SK-N-SH (cell line): ENCODE measurements around the gene CCNL2. TPM values are rescaled to one million over a fixed set of nuclear protein-coding genes. Genes with fewer than 3 reads are reported as not detected.

Experiments used
- CTCF ChIA-PET: fragments of 300-600, 350-600 bp; formaldehyde crosslinking; extraction: SDS; loops from one replicate; lab custom pipeline; 2021; lab: Yijun Ruan, JAX
- POLR2A ChIA-PET: fragments of 350-600 bp; sonication (Branson Sonifier 250); formaldehyde crosslinking; extraction: SDS; loops from one replicate; lab custom pipeline; 2020; ENCODE audit warnings: antibody characterized with exemption, inconsistent platforms; lab: Yijun Ruan, JAX
- DNase-seq: peaks from one replicate; pipeline ENCODE4 v3.0.0; 2012
- H2AFZ ChIP-seq: fragments of 200-600 bp; sonication (generic); 2 replicates; pipeline ENCODE4 v1.8.1; 2016; ENCODE audit warnings: antibody characterized with exemption, mild to moderate bottlenecking, low read depth
- H3F3A ChIP-seq: fragments of 200-600 bp; sonication (generic); replicated peaks from 2 replicates; pipeline ENCODE3; 2016; ENCODE audit warnings: antibody characterized with exemption, mild to moderate bottlenecking; ENCODE audit not compliant: insufficient read depth
- H3K27ac ChIP-seq, 2 experiments: fragments of 200-500 bp in 1 of 2; fragments of 200-600 bp in 1 of 2; sonication (Bioruptor generic) in 1 of 2; sonication (generic), shearing (Covaris generic) in 1 of 2; 2 replicates each; pipeline versions ENCODE4 v1.5.1 to v1.6.1; 2014 to 2016; ENCODE audit warnings: low read depth in 2 of 2, inconsistent platforms in 1 of 2, low read length in 1 of 2, mild to moderate bottlenecking in 1 of 2, mixed read lengths in 1 of 2
- H3K27me3 ChIP-seq: fragments of 200-600 bp; sonication (generic), shearing (Covaris generic); 2 replicates; pipeline ENCODE4 v1.6.1; 2016; ENCODE audit warnings: mixed run types; ENCODE audit not compliant: insufficient read depth
- H3K36me3 ChIP-seq, 2 experiments: fragments of 200-500 bp in 1 of 2; fragments of 200-600 bp in 1 of 2; sonication (Bioruptor generic) in 1 of 2; sonication (generic) in 1 of 2; replicated peaks in 1 of 2; 2 replicates each; pipeline versions ENCODE3 to v1.5.1; 2014 to 2016; ENCODE audit warnings: low read length in 1 of 2, mild to moderate bottlenecking in 1 of 2; ENCODE audit not compliant: insufficient read depth in 2 of 2, control insufficient read depth in 1 of 2
- H3K4me1 ChIP-seq, 2 experiments: fragments of 200-500 bp in 1 of 2; fragments of 200-600 bp in 1 of 2; sonication (Bioruptor generic) in 1 of 2; sonication (generic), shearing (Covaris generic) in 1 of 2; 2 replicates each; pipeline versions ENCODE4 v1.5.1 to v1.6.1; 2014 to 2016; ENCODE audit warnings: low read depth in 1 of 2, low read length in 1 of 2, mixed run types in 1 of 2; ENCODE audit not compliant: insufficient read depth in 2 of 2, control insufficient read depth in 1 of 2
- H3K4me2 ChIP-seq: fragments of 200-600 bp; sonication (generic), shearing (Covaris generic); 2 replicates; pipeline ENCODE4 v1.6.1; 2017; ENCODE audit warnings: mixed run types
- H3K4me3 ChIP-seq, 2 experiments: fragments of 200-500 bp in 1 of 2; fragments of 200-600 bp in 1 of 2; sonication (Bioruptor generic) in 1 of 2; sonication (generic), shearing (Covaris generic) in 1 of 2; 2 replicates each; pipeline versions ENCODE4 v1.5.1 to v1.8.1; 2014 to 2016; ENCODE audit warnings: low read depth in 2 of 2, inconsistent platforms in 1 of 2, low read length in 1 of 2, mild to moderate bottlenecking in 1 of 2, mixed read lengths in 1 of 2, moderate library complexity in 1 of 2
- H3K79me2 ChIP-seq: fragments of 200-600 bp; sonication (generic); 2 replicates; pipeline ENCODE4 v1.8.1; 2017; ENCODE audit warnings: mild to moderate bottlenecking; ENCODE audit not compliant: insufficient read depth
- H3K9ac ChIP-seq: fragments of 200-600 bp; sonication (generic); 2 replicates; pipeline ENCODE4 v1.6.1; 2017; ENCODE audit warnings: mixed run types
- H3K9me2 ChIP-seq: fragments of 200-600 bp; sonication (generic); 2 replicates; pipeline ENCODE4 v1.6.1; 2017; ENCODE audit warnings: mixed run types
- H3K9me3 ChIP-seq: fragments of 200-600 bp; sonication (generic); 2 replicates; pipeline ENCODE4 v1.6.1; 2017; ENCODE audit warnings: mixed run types, mild to moderate bottlenecking, moderate library complexity
- H4K20me1 ChIP-seq: fragments of 200-600 bp; sonication (generic); 2 replicates; pipeline ENCODE4 v1.6.1; 2017; ENCODE audit warnings: mild to moderate bottlenecking, mixed run types; ENCODE audit not compliant: insufficient read depth
- CHD2 ChIP-seq: fragments of 150-350 bp; IDR thresholded peaks from 2 replicates; pipeline ENCODE4 v1.6.1; 2018; ENCODE audit warnings: low read length; ENCODE audit not compliant: partially characterized antibody
- CTCF ChIP-seq: fragments of 200-600 bp; sonication (generic); IDR thresholded peaks from 2 replicates; pipeline ENCODE4 v1.6.1; 2017; ENCODE audit warnings: antibody characterized with exemption, mild to moderate bottlenecking, moderate library complexity
- ELF1 ChIP-seq: IDR thresholded peaks from 2 replicates; pipeline ENCODE4 v1.4.0; 2012
- EZH2phosphoT487 ChIP-seq: fragments of 200-600 bp; sonication (generic); IDR thresholded peaks from 2 replicates; pipeline ENCODE4 v1.6.1; 2017; ENCODE audit warnings: low read depth, mixed run types, mild to moderate bottlenecking, antibody characterized with exemption, moderate library complexity, borderline replicate concordance
- GABPA ChIP-seq: IDR thresholded peaks from 2 replicates; pipeline ENCODE4 v1.4.0; 2012; ENCODE audit warnings: low read depth, mild to moderate bottlenecking
- GATA2 ChIP-seq: sonication (generic); formaldehyde crosslinking; IDR thresholded peaks from 2 replicates; pipeline ENCODE4 v1.5.0; 2020; ENCODE audit warnings: mild to moderate bottlenecking, missing genetic modification reagents
- JUND ChIP-seq: IDR thresholded peaks from 2 replicates; pipeline ENCODE4 v1.4.0; 2012
- MEF2A ChIP-seq: IDR thresholded peaks from 2 replicates; pipeline ENCODE4 v1.4.0; 2012; ENCODE audit warnings: low read depth, borderline replicate concordance
- PBX3 ChIP-seq: IDR thresholded peaks from 2 replicates; pipeline ENCODE4; 2012
- REST ChIP-seq: IDR thresholded peaks from 2 replicates; pipeline ENCODE4 v1.6.1; 2012; ENCODE audit warnings: mild to moderate bottlenecking, low read depth, low read length, moderate library complexity
- RFX5 ChIP-seq: IDR thresholded peaks from 2 replicates; pipeline ENCODE4 v1.6.1; 2012; ENCODE audit warnings: mild to moderate bottlenecking, improper control_type of control experiment, low read length
- RXRA ChIP-seq: IDR thresholded peaks from 2 replicates; pipeline ENCODE4 v1.4.0; 2012; ENCODE audit warnings: low read depth, mild to moderate bottlenecking, borderline replicate concordance
- USF1 ChIP-seq: IDR thresholded peaks from 2 replicates; pipeline ENCODE4 v1.4.0; 2012; ENCODE audit warnings: low read depth, borderline replicate concordance
- YY1 ChIP-seq: IDR thresholded peaks from 2 replicates; pipeline ENCODE4 v1.4.0; 2012; ENCODE audit warnings: low read depth, mild to moderate bottlenecking
- WGBS: methylation state at CpG from one replicate; pipeline ENCODE4 v1.1.6; 2017; ENCODE audit warnings: low lambda C conversion rate; 5-methylcytosine and 5-hydroxymethylcytosine counted together
- polyA plus RNA-seq, 3 experiments: library from polyadenylated mRNA; depleted of rRNA; stranded (reverse); fragments of >200 nt; gene quantifications; 2 replicates each; pipeline ENCODE4 v1.2.3, GENCODE V29; 2012
- TF ChIP-seq, protein P1 (sequence below): IDR thresholded peaks from 2 replicates; pipeline ENCODE4 v1.4.0; 2012; ENCODE audit warnings: low read depth, borderline replicate concordance
- TF ChIP-seq, protein P2 (sequence below): IDR thresholded peaks from 2 replicates; pipeline ENCODE4 v1.4.0; 2012; ENCODE audit warnings: low read depth

Gene CCNL2
- polyA plus RNA-seq, 1 of the 3 experiments (the other 2 are of a cell fraction) = 362 TPM

DNA sequence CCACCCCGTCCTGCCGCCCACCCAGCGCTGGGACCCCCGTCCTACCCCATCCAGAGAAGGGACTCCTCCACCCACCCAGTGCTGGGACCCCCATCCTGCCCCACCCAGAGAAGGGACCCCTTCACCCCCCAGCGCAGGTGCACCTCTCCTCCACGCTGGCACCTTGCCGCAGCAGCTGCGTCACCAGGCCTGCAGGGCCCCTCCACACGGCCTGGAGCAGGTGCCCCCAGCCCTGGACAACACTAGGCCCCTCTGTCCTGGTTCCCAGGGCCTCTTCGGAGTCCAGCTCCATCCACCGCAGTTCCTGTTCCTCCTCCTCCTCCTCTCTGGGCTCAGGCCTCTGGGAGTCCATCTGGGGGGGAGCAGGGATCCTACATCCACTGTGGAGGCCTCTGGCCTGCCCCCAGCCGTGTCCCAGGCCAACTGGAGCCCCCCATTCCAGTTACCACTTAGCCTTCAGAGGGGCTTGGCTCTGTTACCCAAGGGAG lies 21.6 kb upstream of the CCNL2 start:
- Histone ChIP-seq H3K4me1 (no peaks in the 10 kb centered on the region; a peak in 2 of 4 replicates), H3F3A (no peaks in the 10 kb centered on the region), H3K4me2 (no peak overlapping the region), H2AFZ (no peak overlapping the region), H3K36me3 (no peaks in the 10 kb centered on the region), H3K9me3 (no peaks in the 10 kb centered on the region), H3K27ac (no peak overlapping the region), H3K9ac (no peak overlapping the region), H3K27me3 (no peaks in the 10 kb centered on the region), H3K9me2 (no peaks in the 10 kb centered on the region), H3K79me2 (no peaks in the 10 kb centered on the region), H4K20me1 (no peaks in the 10 kb centered on the region), H3K4me3 (no peak overlapping the region)
- DNase-seq = peak; percentile 47
- 87% methylated on average over 3 of the region's 12 CpGs for WGBS
- TF ChIP-seq CTCF (no peak), JUND (no peak), REST (no peak), GABPA (no peak), YY1 (no peak), GATA2 (no peak), MEF2A (no peak), EZH2phosphoT487 (no peak), ELF1 (no peak), CHD2 (no peak), USF1 (no peak), RXRA (no peak), PBX3 (no peak), RFX5 (no peak)
- TF ChIP-seq, protein P1, sequence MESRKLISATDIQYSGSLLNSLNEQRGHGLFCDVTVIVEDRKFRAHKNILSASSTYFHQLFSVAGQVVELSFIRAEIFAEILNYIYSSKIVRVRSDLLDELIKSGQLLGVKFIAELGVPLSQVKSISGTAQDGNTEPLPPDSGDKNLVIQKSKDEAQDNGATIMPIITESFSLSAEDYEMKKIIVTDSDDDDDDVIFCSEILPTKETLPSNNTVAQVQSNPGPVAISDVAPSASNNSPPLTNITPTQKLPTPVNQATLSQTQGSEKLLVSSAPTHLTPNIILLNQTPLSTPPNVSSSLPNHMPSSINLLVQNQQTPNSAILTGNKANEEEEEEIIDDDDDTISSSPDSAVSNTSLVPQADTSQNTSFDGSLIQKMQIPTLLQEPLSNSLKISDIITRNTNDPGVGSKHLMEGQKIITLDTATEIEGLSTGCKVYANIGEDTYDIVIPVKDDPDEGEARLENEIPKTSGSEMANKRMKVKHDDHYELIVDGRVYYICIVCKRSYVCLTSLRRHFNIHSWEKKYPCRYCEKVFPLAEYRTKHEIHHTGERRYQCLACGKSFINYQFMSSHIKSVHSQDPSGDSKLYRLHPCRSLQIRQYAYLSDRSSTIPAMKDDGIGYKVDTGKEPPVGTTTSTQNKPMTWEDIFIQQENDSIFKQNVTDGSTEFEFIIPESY = no peak
- TF ChIP-seq, protein P2, sequence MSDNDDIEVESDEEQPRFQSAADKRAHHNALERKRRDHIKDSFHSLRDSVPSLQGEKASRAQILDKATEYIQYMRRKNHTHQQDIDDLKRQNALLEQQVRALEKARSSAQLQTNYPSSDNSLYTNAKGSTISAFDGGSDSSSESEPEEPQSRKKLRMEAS = no peak
- ChIA-PET CTCF (interaction anchor here (1.1 to 2.8 kb wide), 2 partner anchors 13 to 49 kb away, joined by 3 to 14 read pairs; partner anchors contain the start of gene MRPL20), POLR2A (interaction anchor here (0.7 to 1.3 kb wide), 3 partner anchors 13 to 20 kb away, joined by 3 to 4 read pairs (median 3); no protein-coding TSS in a partner anchor)
